Measurements from ENCODE around the gene TFRC.
"Not testable (repeated sequence)": the region's sequence is repeated elsewhere in the genome, so short reads cannot be mapped to it uniquely, and the experiment has no call there.

TFRC gene

GRCh38 chr3:196081002-196081833, 672 bp downstream of the TFRC start:
- peak; percentile 63 for DNase-seq

- DNase-seq, result not testable (repeated sequence)
Measured at GRCh38 chr3:196080101-196080846, 1.6 kb downstream of the TFRC start.

- no peak for DNase-seq
Measured at GRCh38 chr3:196079682-196080081, 2.2 kb downstream of the TFRC start.

GRCh38 chr3:196075013-196075412, 6.9 kb downstream of the TFRC start:
- DNase-seq, result no peak

GRCh38 chr3:196073255-196073753, 8.6 kb downstream of the TFRC start:
- peak; percentile 64 for DNase-seq

GRCh38 chr3:196072313-196072712, 9.6 kb downstream of the TFRC start:
- DNase-seq, result no peak

- DNase-seq, result not testable (repeated sequence)
Measured at GRCh38 chr3:196068812-196069211, 13.1 kb downstream of the TFRC start.

GRCh38 chr3:196067439-196067838, 14.5 kb downstream of the TFRC start:
- no peak for DNase-seq

GRCh38 chr3:196063971-196064370, 17.9 kb downstream of the TFRC start:
- no peak for DNase-seq

GRCh38 chr3:196063456-196063855, 18.4 kb downstream of the TFRC start:
- no peak for DNase-seq

GRCh38 chr3:196063049-196063448, 18.8 kb downstream of the TFRC start:
- DNase-seq, result no peak

GRCh38 chr3:196060834-196061233, 21.1 kb downstream of the TFRC start:
- no peak for DNase-seq

- no peak for DNase-seq
Measured at GRCh38 chr3:196057760-196058331, 24.0 kb downstream of the TFRC start.

- DNase-seq, result not testable (repeated sequence)
Measured at GRCh38 chr3:196056371-196056770, 25.5 kb downstream of the TFRC start.

GRCh38 chr3:196055683-196056270, 26.1 kb downstream of the TFRC start:
- no peak for DNase-seq

GRCh38 chr3:196055240-196055639, 26.6 kb downstream of the TFRC start:
- no peak for DNase-seq

- DNase-seq, result no peak
Measured at GRCh38 chr3:196054661-196055060, 27.2 kb downstream of the TFRC start.

GRCh38 chr3:196053487-196053886, 28.4 kb downstream of the TFRC start:
- DNase-seq, result no peak

GRCh38 chr3:196051282-196052076, 30.4 kb downstream of the TFRC start:
- no peak for DNase-seq

- DNase-seq, result no peak
Measured at GRCh38 chr3:196050597-196050996, 31.3 kb downstream of the TFRC start.

- DNase-seq, result no peak
Measured at GRCh38 chr3:196049653-196050052, 32.2 kb downstream of the TFRC start.

- no peak for DNase-seq
Measured at GRCh38 chr3:196048922-196049598, 32.8 kb downstream of the TFRC start.

Measured in activated T-cell treated with anti-CD3 and anti-CD28 coated beads, Interleukin-2, amount 50 U/mL, for 1 hour (primary cell).